GM18858 (cell line): ENCODE results near the gene MBD3L5.
"Not testable (repeated sequence)": the region's sequence is repeated elsewhere in the genome, so short reads cannot be mapped to it uniquely, and the experiment has no call there.

ENCODE experiments used
- ATAC-seq: cut with Tn5 transposase; IDR thresholded peaks from one replicate; pipeline ENCODE4 v1.9.1; 2021; ENCODE audit not compliant: unreplicated experiment

Gene MBD3L5

DNA sequence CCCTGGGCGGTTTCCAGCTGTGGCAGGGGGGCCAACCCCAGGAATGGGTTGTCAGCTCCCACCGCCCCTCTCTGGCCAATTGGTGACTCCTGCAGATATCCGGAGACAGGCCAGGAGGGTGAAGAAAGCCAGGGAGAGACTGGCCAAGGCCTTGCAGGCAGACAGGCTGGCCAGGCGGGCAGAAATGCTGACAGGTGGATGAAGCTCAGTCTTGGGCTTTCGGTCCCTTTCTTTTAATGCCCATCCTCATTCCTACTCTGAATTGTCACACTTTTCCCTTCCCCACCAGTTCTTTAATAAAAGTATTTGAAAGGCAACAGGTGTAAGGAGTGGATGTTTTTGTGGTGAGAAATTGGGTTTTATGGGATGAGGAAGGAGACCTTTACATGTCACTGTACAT lies 21.0 kb downstream of the MBD3L5 start:
- not testable (repeated sequence) for ATAC-seq

DNA sequence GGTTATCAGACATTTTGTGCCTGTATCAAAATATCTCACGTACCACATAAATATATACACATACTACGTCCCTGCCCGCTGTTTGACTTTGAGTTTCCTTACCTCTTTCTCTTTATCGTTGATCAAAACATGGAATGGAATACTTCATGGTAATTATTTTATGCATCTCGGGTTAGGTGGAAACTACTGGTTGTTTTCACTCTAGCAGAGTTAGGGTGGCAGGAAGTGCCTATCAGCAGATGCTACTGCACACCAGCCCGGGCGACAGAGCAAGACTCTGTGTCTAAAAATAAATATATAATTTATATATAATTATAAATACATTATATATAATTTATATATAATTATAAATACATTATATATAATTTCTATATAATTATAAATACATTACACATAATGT lies 22.5 kb downstream of the MBD3L5 start:
- not testable (repeated sequence) for ATAC-seq

DNA sequence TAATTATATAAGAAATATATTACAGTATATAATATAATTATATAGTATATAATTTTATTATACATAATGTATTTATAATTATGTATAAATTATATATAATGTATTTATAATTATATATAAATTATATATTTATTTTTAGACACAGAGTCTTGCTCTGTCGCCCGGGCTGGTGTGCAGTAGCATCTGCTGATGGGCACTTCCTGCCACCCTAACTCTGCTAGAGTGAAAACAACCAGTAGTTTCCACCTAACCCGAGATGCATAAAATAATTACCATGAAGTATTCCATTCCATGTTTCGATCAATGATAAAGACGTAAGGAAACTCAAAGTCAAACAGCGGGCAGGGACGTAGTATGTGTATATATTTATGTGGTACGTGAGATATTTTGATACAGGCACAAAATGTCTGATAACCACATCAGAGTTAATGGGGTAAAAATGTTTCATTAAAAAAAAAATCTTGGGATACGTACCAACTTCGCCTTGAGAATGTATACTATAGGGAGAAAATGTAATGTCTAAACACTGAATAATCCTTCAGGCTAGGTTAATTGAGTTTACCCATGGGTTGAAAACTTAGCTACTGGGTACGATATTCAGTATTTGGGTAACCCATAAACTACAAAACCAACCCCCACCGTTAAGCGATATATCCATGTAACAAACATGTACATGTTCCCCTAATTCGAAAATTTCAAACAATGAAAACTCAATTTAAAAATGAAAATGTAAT lies 24.4 kb downstream of the MBD3L5 start:
- not testable (repeated sequence) for ATAC-seq

DNA sequence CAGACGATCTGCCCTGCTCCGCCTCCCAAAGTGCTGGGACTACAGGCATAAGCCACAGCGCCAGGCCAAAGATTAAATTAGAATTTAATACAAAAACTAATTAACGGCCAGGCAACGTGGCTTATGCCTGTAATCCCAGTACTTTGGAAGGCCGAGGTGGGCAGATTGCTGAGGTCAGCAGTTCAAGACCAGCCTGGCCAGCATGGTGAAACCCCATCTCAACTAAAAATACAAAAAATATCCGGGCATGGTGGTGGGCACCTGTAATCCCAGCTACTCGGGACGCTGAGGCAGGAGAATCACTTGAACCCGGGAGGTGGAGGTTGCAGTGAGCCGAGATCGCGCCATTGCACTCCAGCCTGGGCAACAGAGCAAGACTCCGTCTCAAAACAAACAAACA lies 25.3 kb downstream of the MBD3L5 start:
- not testable (repeated sequence) for ATAC-seq

DNA sequence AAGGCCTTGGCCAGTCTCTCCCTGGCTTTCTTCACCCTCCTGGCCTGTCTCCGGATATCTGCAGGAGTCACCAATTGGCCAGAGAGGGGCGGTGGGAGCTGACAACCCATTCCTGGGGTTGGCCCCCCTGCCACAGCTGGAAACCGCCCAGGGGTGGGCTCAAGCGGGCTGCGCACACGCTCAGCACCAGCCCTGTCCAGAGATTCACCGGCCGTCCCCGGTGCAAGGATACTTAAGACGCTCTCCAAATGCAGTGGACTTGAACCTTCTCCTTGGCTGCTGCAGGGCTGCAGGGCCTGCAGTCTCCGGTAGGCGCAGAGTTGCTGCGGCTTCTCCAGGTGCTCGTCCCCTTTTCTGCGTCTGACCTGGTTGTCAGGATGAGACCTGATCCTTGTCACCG lies 26.0 kb downstream of the MBD3L5 start:
- ATAC-seq, result not testable (repeated sequence)

DNA sequence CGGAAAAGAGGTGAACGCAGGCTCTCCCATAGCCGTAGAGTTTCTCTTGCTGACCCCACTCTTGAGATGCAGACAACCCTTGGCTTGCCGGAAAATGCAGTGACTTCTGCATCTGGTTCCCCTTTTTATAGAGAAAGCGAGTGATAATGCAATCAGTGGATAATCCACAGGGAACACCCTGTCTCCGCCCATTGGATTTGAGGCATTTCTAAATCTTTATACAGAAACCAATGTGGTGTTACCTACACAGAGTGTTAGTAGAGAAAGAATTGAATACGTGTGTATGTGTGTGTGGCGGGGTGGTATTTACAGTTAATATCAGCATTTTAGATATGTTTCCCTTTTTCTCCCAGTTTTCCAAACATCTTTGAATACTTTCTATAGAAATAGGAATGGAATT lies 28.2 kb downstream of the MBD3L5 start, which contains the start of gene MBD3L3:
TSS of gene MBD3L3 (minus strand) at position 101 of the 400 bp plus-strand sequence. CDS start at position 30, 71 bp downstream.
- not testable (repeated sequence) for ATAC-seq

GRCh38 chr19:7059977-7060376 lies 29.6 kb downstream of the MBD3L5 start:
- not testable (repeated sequence) for ATAC-seq

DNA sequence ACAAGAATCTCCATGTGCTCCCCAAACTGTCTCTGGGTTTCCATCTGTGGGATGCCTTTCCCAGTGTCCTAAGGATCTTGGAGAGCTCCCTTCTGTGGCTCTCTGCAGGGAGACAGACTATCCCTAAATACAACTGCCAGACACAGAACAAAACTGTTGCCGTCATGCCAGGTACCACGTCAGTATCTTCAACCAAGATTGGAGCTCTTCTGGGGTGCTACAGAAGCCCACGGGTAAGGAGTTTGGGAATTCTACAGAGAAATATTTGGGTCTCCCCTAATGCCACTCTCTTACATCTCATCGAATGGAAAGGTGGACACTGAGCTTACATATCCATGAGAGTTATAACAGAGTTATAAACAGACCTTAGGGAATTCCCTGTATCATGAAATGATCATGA lies 33.0 kb downstream of the MBD3L5 start:
- ATAC-seq, result no peak

GRCh38 chr19:7063764-7064418 lies 33.5 kb downstream of the MBD3L5 start:
- no peak for ATAC-seq

DNA sequence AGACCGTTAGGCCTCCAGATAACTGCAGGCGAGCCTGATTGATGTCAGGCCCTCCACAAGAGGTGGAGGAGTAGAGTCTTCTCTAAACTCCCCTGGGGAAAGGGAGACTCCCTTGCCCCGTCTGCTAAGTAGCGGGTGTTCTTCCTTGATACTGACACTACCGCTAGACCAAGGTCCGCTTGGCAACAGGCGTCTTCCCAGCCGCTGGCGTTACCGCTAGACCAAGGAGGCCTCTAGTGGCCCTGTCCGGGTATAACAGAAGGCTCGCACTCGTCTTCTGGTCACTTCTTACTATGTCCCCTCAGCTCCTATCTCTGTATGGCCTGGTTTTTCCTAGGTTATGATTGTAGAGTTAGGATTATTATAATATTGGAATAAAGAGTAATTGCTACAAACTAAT lies 36.7 kb downstream of the MBD3L5 start:
- ATAC-seq, result not testable (repeated sequence)

GRCh38 chr19:7067716-7068115 lies 37.3 kb downstream of the MBD3L5 start:
- ATAC-seq, result no peak

- ATAC-seq, result no peak
Measured at GRCh38 chr19:7068599-7068998, 38.2 kb downstream of the MBD3L5 start.

DNA sequence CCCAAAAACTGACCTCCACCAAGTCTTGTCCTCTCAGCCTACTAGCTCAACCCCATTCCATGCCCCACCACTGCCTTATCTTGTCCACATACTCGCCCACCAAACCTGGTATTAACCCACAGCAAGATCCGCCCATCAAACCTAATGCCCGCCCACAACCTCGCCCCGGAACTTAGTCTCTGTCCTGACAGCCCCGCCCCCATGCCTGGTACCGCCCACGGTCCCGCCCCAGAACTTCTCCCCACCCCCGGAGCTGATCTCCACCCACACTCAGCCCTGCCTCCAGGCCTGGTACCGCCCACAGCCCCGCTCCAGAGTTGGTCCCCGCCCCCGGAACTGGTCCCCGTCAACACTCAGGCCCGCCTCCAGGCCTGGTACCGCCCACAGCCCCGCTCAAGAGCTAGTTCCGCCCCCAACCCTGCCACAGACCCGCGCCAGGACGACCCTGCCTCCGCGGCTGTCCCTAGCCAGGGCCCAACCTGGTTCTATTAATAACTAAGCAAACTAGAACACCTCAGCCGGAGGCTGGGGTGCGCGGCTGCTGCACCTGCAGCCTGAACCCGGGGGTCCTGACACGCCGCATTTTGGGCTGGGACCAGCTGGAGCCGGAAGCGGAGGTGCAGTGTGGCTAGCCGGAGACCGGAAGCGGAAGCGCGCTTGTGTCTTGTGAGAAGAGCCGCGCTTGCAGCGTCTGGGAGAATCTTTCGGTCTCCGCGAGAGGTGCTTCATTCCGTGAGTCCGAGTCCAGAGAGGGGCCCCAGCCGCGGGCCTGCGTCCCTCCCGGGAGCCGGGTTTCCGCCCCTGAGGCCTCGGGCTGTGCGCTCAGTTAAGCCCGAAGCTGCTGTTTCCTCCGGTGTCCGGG lies 38.9 kb downstream of the MBD3L5 start, which contains the start of gene ZNF557:
TSS of gene ZNF557 (plus strand) at position 662 of the 862 bp plus-strand sequence. CDS start 5,372 bp downstream, outside the sequence.
- peak; percentile 76 for ATAC-seq

- no peak for ATAC-seq
Measured at GRCh38 chr19:7069904-7070226, 39.5 kb downstream of the MBD3L5 start.

DNA sequence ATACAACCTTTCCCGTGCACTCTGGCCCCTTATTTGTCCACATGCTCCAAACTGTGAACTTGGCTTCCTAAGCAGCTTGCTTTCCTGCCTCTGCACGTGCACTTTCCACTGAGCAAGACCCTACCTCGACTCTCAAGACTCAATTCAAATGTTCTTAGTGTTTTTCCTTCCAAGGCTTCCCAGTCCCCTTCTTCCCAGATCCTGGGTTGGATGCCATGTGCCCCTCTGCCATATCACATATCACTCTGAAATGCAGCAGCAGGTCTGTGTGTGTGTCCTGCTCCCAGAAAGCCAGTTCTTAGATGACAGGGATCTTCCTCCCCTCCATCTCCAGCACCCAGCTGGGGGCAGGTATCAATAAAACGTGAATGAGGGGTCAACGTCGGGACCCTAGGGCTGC lies 42.2 kb downstream of the MBD3L5 start:
- no peak for ATAC-seq

DNA sequence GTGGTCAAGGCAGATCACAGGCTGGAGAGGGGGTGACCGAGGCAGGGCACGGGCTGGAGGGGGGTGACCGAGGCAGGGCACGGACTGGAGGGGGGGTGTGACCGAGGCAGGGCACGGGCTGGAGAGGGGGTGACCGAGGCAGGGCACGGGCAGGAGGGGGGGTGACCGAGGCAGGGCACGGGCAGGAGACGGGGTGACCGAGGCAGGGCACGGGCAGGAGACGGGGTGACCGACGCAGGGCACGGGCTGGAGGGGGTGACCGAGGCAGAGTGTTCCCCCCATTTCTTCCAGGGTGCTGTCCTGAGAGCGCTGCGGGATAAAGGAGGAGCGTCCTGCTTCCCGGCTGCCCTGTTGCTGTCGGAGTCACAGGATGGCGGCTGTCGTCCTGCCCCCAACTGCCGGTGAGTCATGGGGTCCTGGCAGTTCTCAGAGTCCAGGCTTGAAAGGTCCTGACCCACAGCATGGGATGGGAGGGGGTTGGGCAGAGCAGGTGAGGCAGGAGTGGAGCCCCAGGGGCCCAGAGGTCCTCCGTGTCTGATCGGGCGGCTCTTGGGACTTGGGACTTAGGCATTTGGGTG lies 44.4 kb downstream of the MBD3L5 start:
- ATAC-seq, result no peak

DNA sequence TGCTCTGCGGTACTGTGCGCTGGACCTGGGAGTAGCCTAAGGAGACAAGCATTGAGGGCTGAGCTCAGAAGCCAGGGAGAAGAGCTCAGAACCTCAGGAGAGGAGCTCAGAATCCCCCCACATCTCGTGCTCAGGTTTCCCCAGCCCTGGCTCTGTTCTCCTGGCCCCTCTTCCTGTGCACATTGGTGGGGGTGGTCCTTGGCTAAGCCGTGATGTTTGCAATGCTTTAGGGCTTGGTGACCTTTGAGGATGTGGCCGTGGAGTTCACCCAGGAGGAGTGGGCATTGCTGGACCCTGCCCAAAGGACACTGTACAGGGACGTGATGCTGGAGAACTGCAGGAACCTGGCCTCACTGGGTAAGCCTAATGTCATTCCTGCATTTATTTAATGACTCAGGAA lies 45.8 kb downstream of the MBD3L5 start:
- ATAC-seq, result no peak

GRCh38 chr19:7078008-7078407 lies 47.6 kb downstream of the MBD3L5 start:
- ATAC-seq, result no peak
